ENCODE results near the gene LRP1B.

- TF ChIP-seq POLR2A (IDR thresholded peaks at IDR 0.05) (no peak), CTCF (IDR thresholded peaks at IDR 0.05) (peak in 2 of 7 experiments; percentile 15 to 16)
These were observed 35.0 kb upstream of the LRP1B start for GRCh38 chr2:142165790-142166189.
